ENCODE results near the gene PLD5. TPM values are rescaled to one million over a fixed set of nuclear protein-coding genes. Genes with fewer than 3 reads are reported as not detected.
A peak's percentile ranks its signal among the peaks of the same experiment; 100 is the strongest.
"Not testable (repeated sequence)": the region's sequence is repeated elsewhere in the genome, so short reads cannot be mapped to it uniquely, and the experiment has no call there.

The PLD5 gene
- total RNA-seq, 2 donors from 2014 or later = not detected

- ATAC-seq (peak in 1 of 2 donors; percentile 31), DNase-seq (ENCODE audit: low spot score in 2 of 2) (peak in 1 of 2 donors; percentile 6)
- Mint-ChIP-seq H3K27ac (no peak overlapping the region), H3K36me3 (peaks cover 0 to 13% of the 10 kb centered on the region in 2 donors), H3K9me3 (no peaks in the 10 kb centered on the region)
Observed at GRCh38 chr1:242523719-242524570, 552 bp downstream of the PLD5 start.

GRCh38 chr1:242522996-242523718 is 1.3 kb downstream of the PLD5 start:
- H3K36me3 Mint-ChIP-seq = peaks cover 0 to 13% of the 10 kb centered on the region in 2 donors
- ATAC-seq (no peak), DNase-seq (ENCODE audit: low spot score in 2 of 2) (no peak)
- no peaks in the 10 kb centered on the region for H3K9me3 Mint-ChIP-seq
- no peak overlapping the region for H3K27ac Mint-ChIP-seq

GRCh38 chr1:242522304-242522945 is 2.1 kb downstream of the PLD5 start:
- Mint-ChIP-seq H3K27ac (no peak overlapping the region), H3K9me3 (no peaks in the 10 kb centered on the region), H3K36me3 (peaks cover 0 to 13% of the 10 kb centered on the region in 2 donors)
- ATAC-seq (peak in 1 of 2 donors; percentile 95), DNase-seq (ENCODE audit: low spot score in 2 of 2) (peak in 1 of 2 donors; percentile 6)

GRCh38 chr1:242515555-242515954 is 8.9 kb downstream of the PLD5 start:
- no peaks in the 10 kb centered on the region for H3K36me3 Mint-ChIP-seq
- peaks cover 0 to 5% of the 10 kb centered on the region in 2 donors for H3K9me3 Mint-ChIP-seq
- no peak overlapping the region for H3K27ac Mint-ChIP-seq
- DNase-seq (ENCODE audit: low spot score in 2 of 2) (no peak), ATAC-seq (no peak)

GRCh38 chr1:242506724-242507123 is 17.8 kb downstream of the PLD5 start:
- H3K36me3 Mint-ChIP-seq = no peaks in the 10 kb centered on the region
- no peak for ATAC-seq

GRCh38 chr1:242489545-242489944 is 35.0 kb downstream of the PLD5 start:
- H3K36me3 Mint-ChIP-seq = no peaks in the 10 kb centered on the region
- ATAC-seq = no peak
- DNase-seq (ENCODE audit: low spot score in 2 of 2) = no peak
- H3K9me3 Mint-ChIP-seq = no peaks in the 10 kb centered on the region
- no peak overlapping the region for H3K27ac Mint-ChIP-seq

More at GRCh38 chr1:242506724-242507123, 17.8 kb downstream of the PLD5 start:
- H3K9me3 Mint-ChIP-seq = peaks cover 0 to 4% of the 10 kb centered on the region in 2 donors
- no peak overlapping the region for H3K27ac Mint-ChIP-seq
- DNase-seq (ENCODE audit: low spot score in 2 of 2) = no peak

- H3K9me3 Mint-ChIP-seq = no peaks in the 10 kb centered on the region
- no peak overlapping the region for H3K27ac Mint-ChIP-seq
- ATAC-seq (no peak), DNase-seq (ENCODE audit: low spot score in 2 of 2) (no peak)
- H3K36me3 Mint-ChIP-seq = no peaks in the 10 kb centered on the region
Observed at GRCh38 chr1:242477944-242478343, 46.6 kb downstream of the PLD5 start.

- DNase-seq (ENCODE audit: low spot score in 2 of 2) (no peak), ATAC-seq (no peak)
- Mint-ChIP-seq H3K9me3 (no peaks in the 10 kb centered on the region), H3K27ac (no peak overlapping the region), H3K36me3 (no peaks in the 10 kb centered on the region)
Observed at GRCh38 chr1:242470774-242471173, 53.7 kb downstream of the PLD5 start.

- no peaks in the 10 kb centered on the region for H3K9me3 Mint-ChIP-seq
Observed at GRCh38 chr1:242468784-242469183, 55.7 kb downstream of the PLD5 start.

GRCh38 chr1:242467556-242468145 is 56.8 kb downstream of the PLD5 start:
- DNase-seq (ENCODE audit: low spot score in 2 of 2) (peak in 1 of 2 donors; percentile 5), ATAC-seq (peak in 1 of 2 donors; percentile 51)
- H3K27ac Mint-ChIP-seq = no peak overlapping the region

More at GRCh38 chr1:242468784-242469183, 55.7 kb downstream of the PLD5 start:
- DNase-seq (ENCODE audit: low spot score in 2 of 2) (no peak), ATAC-seq (peak in 1 of 2 donors; percentile 44)
- Mint-ChIP-seq H3K36me3 (no peaks in the 10 kb centered on the region), H3K27ac (no peak overlapping the region)

GRCh38 chr1:242462867-242463266 is 61.6 kb downstream of the PLD5 start:
- Mint-ChIP-seq H3K9me3 (no peaks in the 10 kb centered on the region), H3K36me3 (no peaks in the 10 kb centered on the region), H3K27ac (no peak overlapping the region)
- no peak for DNase-seq (ENCODE audit: low spot score in 2 of 2)
- ATAC-seq = no peak

More at GRCh38 chr1:242467556-242468145, 56.8 kb downstream of the PLD5 start:
- Mint-ChIP-seq H3K36me3 (no peaks in the 10 kb centered on the region), H3K9me3 (no peaks in the 10 kb centered on the region)

GRCh38 chr1:242459740-242460139 is 64.8 kb downstream of the PLD5 start:
- ATAC-seq; H3K9me3 Mint-ChIP-seq; H3K27ac Mint-ChIP-seq; DNase-seq (ENCODE audit: low spot score in 2 of 2); H3K36me3 Mint-ChIP-seq: not testable (repeated sequence)

GRCh38 chr1:242456726-242457269 is 67.7 kb downstream of the PLD5 start:
- no peak for ATAC-seq
- no peak for DNase-seq (ENCODE audit: low spot score in 2 of 2)
- no peaks in the 10 kb centered on the region for H3K36me3 Mint-ChIP-seq
- no peak overlapping the region for H3K27ac Mint-ChIP-seq
- no peaks in the 10 kb centered on the region for H3K9me3 Mint-ChIP-seq

- no peak for DNase-seq (ENCODE audit: low spot score in 2 of 2)
- Mint-ChIP-seq H3K27ac (no peak overlapping the region), H3K9me3 (no peaks in the 10 kb centered on the region), H3K36me3 (no peaks in the 10 kb centered on the region)
- no peak for ATAC-seq
Observed at GRCh38 chr1:242455052-242455361, 69.5 kb downstream of the PLD5 start.

- no peak overlapping the region for H3K27ac Mint-ChIP-seq
- no peak for DNase-seq (ENCODE audit: low spot score in 2 of 2)
- ATAC-seq = no peak
- no peaks in the 10 kb centered on the region for H3K36me3 Mint-ChIP-seq
- H3K9me3 Mint-ChIP-seq = no peaks in the 10 kb centered on the region
Observed at GRCh38 chr1:242454262-242455051, 70.0 kb downstream of the PLD5 start.

- DNase-seq (ENCODE audit: low spot score in 2 of 2) (no peak), ATAC-seq (no peak)
- Mint-ChIP-seq H3K27ac (no peak overlapping the region), H3K9me3 (no peaks in the 10 kb centered on the region), H3K36me3 (no peaks in the 10 kb centered on the region)
Observed at GRCh38 chr1:242452573-242452972, 71.9 kb downstream of the PLD5 start.
